ENCODE measurements around the gene ZNF283.

ZNF283 gene

DNA sequence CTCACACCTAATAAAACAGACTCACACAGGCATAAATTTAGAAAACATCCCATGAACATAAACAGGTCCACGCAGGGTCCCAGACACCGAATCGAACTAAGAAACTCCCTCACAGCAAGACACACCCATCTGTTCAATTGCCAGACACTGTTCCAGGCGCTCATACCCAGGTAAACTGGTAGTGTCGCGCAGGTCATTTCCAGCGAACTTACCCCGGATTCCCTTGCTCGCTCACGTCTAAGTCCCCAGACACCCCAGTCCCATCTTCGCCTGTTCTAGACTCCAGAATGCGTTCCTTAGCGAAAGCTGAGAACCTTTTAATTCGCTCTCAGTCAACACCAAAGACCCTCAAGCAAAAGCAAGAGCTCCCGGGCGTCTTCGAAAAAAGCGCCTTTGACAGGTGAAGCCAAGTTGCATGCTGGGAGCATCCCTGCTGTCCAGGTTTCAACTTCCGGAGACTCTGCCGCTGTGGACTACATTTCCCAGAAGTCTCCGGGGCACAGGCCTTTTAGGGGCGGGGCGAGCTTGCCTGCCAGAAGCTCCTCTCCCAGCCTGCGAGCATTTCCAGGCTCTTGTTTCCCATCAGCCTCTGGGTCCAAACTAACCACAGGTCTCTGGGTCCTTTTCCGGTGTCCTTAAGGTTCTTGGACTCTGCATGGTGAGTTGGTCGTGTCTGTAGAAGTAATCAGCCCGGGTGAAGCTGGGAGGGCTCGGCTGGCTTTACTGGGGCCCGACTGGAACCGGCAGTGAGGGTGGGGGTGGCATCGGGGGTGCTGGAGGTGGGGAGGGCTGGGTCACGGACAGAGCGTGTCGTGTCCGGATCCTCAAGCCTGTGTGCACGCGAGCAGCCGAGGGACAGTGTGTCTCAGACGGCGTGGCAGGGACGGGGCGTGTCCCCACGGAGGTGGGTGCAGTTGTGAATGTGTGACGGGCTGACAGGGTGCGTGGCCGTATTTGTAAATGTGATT, at the start of gene ZNF283:
Gene ZNF283 (plus strand): TSS at position 535 of the 968 bp plus-strand sequence. CDS start 6,184 bp downstream, outside the sequence.
- TF ChIP-seq, protein P1, sequence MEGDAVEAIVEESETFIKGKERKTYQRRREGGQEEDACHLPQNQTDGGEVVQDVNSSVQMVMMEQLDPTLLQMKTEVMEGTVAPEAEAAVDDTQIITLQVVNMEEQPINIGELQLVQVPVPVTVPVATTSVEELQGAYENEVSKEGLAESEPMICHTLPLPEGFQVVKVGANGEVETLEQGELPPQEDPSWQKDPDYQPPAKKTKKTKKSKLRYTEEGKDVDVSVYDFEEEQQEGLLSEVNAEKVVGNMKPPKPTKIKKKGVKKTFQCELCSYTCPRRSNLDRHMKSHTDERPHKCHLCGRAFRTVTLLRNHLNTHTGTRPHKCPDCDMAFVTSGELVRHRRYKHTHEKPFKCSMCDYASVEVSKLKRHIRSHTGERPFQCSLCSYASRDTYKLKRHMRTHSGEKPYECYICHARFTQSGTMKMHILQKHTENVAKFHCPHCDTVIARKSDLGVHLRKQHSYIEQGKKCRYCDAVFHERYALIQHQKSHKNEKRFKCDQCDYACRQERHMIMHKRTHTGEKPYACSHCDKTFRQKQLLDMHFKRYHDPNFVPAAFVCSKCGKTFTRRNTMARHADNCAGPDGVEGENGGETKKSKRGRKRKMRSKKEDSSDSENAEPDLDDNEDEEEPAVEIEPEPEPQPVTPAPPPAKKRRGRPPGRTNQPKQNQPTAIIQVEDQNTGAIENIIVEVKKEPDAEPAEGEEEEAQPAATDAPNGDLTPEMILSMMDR (conservative IDR thresholded peaks at IDR 0.05; ENCODE audit: low read depth, low read length) = no peak
- peak; percentile 95 for DNase-seq (ENCODE audit: low read depth)

DNA sequence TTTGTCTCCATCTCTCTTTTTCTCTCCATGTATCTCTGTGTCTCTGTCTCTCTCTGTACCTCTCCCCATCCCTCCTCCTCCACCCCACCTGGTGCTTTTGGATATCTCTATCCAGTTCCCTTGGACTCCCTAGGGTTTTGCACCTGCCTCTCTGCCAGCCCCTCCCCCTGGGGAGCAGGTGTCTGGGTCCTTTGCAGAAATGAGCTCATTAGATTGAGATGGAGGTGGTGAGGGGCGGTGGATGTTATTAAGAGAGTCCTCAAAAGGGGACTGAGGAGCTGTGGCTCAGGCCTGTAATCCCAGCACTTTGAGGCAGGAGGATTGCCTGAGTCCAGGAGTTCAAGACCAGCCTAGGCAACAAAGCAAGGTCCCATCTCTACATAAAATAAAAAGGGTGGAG, 48.5 kb upstream of the ZNF283 start:
- TF ChIP-seq, protein P1 (conservative IDR thresholded peaks at IDR 0.05; ENCODE audit: low read depth, low read length) = no peak
- no peak for DNase-seq (ENCODE audit: low read depth)
- no peak overlapping the region for H3K4me3 ChIP-seq (ENCODE audit: low read depth, low read length)

More for the DNA sequence above, at the start of gene ZNF283:
- H3K4me3 ChIP-seq (ENCODE audit: low read depth, low read length) = peak within 1 kb of the TSS; percentile 83

DNA sequence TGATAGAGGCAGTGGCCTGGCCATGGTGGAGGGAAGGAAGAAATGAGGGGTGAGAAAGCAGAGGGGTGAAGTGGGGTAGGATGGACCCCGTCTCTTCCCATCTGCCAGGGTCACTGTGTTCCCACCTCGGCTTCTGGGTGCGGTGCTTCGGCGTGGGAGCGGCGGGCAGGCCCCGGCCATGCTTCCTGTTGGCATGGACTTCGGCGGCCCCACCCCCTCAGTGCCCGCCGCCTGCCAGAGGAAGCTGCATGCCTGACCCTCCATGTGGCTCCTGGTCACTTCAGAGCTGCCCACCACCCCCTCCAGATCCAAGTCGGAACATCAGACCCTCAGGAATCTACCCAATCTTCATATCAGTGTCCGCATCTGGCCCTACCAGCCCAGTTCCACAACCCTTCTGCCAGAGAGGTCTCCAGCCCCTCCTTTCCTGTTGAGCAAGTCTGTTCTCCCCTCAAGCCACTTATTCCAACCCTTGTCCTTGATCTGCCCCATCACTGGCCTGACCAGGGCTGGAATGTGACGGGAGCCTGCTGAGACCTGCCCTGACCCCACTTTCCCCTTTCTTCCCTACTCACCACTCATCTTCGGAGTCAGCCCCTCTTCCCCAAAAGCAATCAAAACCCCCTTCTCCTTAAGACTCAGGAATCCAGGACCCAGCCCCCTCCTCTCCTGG, 47.8 kb upstream of the ZNF283 start:
- no peak for DNase-seq (ENCODE audit: low read depth)
- TF ChIP-seq, protein P1 (conservative IDR thresholded peaks at IDR 0.05; ENCODE audit: low read depth, low read length) = no peak
- H3K4me3 ChIP-seq (ENCODE audit: low read depth, low read length) = no peak overlapping the region

DNA sequence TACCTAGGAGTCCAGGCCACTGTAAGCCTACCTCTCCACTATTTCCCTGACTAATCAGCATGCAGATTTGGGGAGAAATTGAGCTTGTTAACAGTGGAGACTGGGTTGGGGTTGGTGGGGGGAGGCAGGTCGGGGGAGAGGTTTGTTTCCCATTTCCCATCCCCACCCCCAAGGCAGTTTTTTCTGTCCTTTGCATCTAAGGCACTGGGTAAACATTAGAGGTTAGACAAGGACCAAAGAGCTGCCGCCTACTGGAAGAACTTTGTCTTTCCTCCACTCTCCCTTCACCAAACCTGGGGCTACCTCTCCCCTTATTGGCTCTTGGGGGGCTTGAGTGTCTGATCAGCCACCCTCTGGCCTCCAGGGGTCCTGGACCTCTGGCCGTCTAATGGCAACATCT, 47.3 kb upstream of the ZNF283 start:
- DNase-seq (ENCODE audit: low read depth) = no peak
- TF ChIP-seq, protein P1 (conservative IDR thresholded peaks at IDR 0.05; ENCODE audit: low read depth, low read length) = peak; percentile 36
- no peak overlapping the region for H3K4me3 ChIP-seq (ENCODE audit: low read depth, low read length)

DNA sequence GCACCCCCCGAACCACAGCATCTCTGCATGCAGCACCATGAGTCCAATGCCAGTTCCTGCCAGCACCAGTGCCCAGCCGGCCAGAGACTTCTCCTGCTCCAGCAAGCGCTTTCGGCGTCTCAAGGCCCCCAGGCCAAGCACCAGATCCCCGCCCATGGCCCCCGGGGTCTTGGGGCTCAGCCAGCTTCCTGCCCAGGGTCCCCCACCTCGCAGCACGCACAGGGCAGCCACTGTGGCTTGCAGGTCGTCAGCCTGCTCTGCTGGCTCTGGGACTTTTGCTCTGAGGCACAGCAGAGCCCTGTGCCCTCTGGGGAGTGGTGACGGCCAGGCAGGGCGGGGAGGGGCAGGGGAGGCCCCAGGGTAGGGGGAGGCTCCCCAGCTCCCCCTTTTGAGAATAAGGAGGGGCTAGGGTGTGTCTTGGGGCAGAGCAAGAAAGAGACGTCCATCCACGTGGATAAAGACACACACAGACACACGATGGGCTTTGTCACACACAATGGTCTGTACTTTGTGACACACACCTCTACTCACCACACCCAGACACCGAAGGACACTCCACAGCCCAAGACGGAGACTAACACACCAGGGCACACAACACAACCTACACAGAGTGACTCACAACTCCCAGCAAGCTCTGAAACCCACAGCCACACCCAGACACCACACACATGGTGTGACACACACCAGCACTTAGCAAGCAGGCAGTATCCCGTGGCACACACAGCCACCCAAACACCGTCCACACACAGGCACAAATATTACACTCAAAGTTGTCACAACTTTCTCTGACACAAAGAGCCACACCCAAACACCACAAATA, 46.2 kb upstream of the ZNF283 start, which contains the start of gene KCNN4:
Gene KCNN4 (minus strand): TSS at position 268 of the 820 bp plus-strand sequence. CDS start 112 bp downstream, at position 156.
- TF ChIP-seq, protein P1 (conservative IDR thresholded peaks at IDR 0.05; ENCODE audit: low read depth, low read length) = no peak
- DNase-seq (ENCODE audit: low read depth) = peak; percentile 43
- H3K4me3 ChIP-seq (ENCODE audit: low read depth, low read length) = no peak within 1 kb of the TSS

DNA sequence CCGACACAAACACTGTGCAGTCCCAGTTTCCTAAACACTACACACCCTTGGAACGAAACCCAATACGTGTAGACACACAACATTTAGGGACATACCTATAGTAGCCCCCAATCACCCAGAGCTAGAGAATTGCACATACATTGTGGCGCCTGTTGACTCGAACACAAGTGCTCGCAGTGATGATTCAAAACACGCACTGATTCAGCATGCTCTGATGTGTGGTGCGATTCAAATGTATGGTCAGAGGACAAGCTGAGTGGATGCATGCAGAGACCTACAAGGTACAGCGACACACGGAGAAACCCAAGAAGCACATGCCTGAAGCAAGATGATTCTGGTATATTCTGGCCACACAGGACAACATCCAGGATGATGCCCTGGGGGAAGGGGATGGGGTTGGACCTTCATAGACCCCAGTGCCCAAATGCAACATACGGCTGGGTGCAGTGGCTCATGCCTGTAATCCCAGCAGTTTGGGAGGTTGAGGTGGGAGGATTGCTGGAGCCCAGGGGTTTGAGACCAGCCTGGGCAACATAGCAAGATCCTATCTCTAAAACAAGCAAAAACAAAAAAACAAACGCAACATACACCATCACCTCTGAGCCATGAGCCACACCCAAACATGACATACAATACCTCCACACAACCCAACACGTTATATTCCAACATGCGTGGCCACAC, 45.4 kb upstream of the ZNF283 start:
- no peak overlapping the region for H3K4me3 ChIP-seq (ENCODE audit: low read depth, low read length)
- no peak for DNase-seq (ENCODE audit: low read depth)
- TF ChIP-seq, protein P1 (conservative IDR thresholded peaks at IDR 0.05; ENCODE audit: low read depth, low read length) = no peak

Measured in choroid plexus epithelial cell (primary cell).